ENCODE data around the gene CERS6.

Gene CERS6

DNA sequence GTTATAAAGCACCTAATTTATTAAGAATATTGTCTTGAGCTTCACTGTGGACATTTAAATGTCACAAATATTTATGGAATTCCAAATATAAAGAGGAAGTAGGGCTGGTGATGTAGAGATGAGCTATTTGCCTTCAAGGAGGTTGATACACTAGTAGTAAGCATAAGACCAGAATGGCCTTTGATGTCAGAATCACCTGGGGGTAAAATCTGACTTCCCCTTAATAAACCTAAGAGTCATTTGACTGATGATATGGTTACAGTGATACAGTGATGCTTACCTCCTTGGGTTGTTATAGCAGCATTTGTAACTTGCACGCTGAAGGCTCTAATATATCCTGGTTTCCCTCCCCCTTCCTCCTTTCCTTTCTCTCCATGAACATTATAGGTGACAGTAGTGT is 143.7 kb downstream of the CERS6 start:
- H3K4me2 ChIP-seq (ENCODE audit: low read length): no peak overlapping the region
- no peak overlapping the region for H3K9ac ChIP-seq
- no peak overlapping the region for H2AFZ ChIP-seq
- no peak overlapping the region for H3K27ac ChIP-seq
- TF ChIP-seq, protein P1, sequence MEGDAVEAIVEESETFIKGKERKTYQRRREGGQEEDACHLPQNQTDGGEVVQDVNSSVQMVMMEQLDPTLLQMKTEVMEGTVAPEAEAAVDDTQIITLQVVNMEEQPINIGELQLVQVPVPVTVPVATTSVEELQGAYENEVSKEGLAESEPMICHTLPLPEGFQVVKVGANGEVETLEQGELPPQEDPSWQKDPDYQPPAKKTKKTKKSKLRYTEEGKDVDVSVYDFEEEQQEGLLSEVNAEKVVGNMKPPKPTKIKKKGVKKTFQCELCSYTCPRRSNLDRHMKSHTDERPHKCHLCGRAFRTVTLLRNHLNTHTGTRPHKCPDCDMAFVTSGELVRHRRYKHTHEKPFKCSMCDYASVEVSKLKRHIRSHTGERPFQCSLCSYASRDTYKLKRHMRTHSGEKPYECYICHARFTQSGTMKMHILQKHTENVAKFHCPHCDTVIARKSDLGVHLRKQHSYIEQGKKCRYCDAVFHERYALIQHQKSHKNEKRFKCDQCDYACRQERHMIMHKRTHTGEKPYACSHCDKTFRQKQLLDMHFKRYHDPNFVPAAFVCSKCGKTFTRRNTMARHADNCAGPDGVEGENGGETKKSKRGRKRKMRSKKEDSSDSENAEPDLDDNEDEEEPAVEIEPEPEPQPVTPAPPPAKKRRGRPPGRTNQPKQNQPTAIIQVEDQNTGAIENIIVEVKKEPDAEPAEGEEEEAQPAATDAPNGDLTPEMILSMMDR (IDR thresholded peaks at IDR 0.05): no peak
- H3K4me3 ChIP-seq (ENCODE audit: low read depth, low read length): no peak overlapping the region
- H3K79me2 ChIP-seq: peaks cover 2% of the 10 kb centered on the region
- no peaks in the 10 kb centered on the region for H3K4me1 ChIP-seq
- no peaks in the 10 kb centered on the region for H3K9me3 ChIP-seq (ENCODE audit: control insufficient read depth, low read length)
- H3K27me3 ChIP-seq (ENCODE audit: control insufficient read depth, insufficient read depth, low read length): no peaks in the 10 kb centered on the region
- no peaks in the 10 kb centered on the region for H3K36me3 ChIP-seq (ENCODE audit: control insufficient read depth, insufficient read depth, low read length)

DNA sequence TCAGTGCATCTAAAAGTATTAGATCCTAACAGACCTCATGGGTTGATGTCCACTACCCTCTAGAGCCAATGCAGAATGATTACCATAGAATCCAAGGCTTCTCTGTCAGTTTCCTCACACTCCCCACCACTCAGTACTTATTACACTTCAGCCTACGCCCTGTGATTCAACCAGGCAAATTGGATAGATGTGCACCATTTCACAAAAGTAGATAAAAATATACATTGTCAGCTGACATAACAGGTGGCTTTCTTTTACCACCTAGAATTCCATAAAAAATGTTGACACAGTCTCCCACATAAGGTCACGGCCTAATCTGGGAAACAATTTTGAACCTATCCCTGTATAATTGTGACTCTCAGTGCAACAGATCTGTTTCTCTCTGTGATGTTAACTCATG is 144.9 kb downstream of the CERS6 start:
- Histone ChIP-seq H3K4me3 (ENCODE audit: low read depth, low read length) (no peak overlapping the region), H3K36me3 (ENCODE audit: control insufficient read depth, insufficient read depth, low read length) (no peaks in the 10 kb centered on the region), H2AFZ (no peak overlapping the region), H3K4me2 (ENCODE audit: low read length) (no peak overlapping the region), H3K9me3 (ENCODE audit: control insufficient read depth, low read length) (no peaks in the 10 kb centered on the region), H3K27me3 (ENCODE audit: control insufficient read depth, insufficient read depth, low read length) (no peaks in the 10 kb centered on the region), H3K27ac (no peak overlapping the region), H3K9ac (no peak overlapping the region), H3K4me1 (no peaks in the 10 kb centered on the region), H3K79me2 (peaks cover 3% of the 10 kb centered on the region)
- TF ChIP-seq, protein P1 (IDR thresholded peaks at IDR 0.05): no peak

DNA sequence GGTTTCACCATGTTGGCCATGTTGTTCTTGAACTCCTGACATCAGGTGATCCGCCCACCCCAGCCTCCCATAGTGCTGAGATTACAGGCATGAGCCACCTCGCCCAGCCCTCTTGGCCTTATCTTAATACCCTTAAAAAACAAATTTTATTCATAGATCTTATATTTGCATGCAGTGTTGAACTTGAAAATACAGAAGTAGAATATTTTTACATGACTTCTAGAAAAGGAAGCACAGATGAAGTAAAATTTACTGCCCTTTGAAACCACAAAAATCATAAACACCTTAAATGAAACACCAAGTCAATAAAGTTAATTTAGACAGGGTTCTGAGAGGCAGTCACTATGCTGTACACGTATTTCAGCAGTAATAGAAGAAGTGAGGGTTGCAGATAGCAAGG is 145.7 kb downstream of the CERS6 start:
- no peak overlapping the region for H2AFZ ChIP-seq
- H3K4me3 ChIP-seq (ENCODE audit: low read depth, low read length): no peak overlapping the region
- H3K9me3 ChIP-seq (ENCODE audit: control insufficient read depth, low read length): no peaks in the 10 kb centered on the region
- H3K27ac ChIP-seq: no peak overlapping the region
- TF ChIP-seq, protein P1 (IDR thresholded peaks at IDR 0.05): no peak
- H3K79me2 ChIP-seq: peaks cover 5% of the 10 kb centered on the region
- H3K9ac ChIP-seq: no peak overlapping the region
- no peaks in the 10 kb centered on the region for H3K4me1 ChIP-seq
- no peak overlapping the region for H3K4me2 ChIP-seq (ENCODE audit: low read length)
- no peaks in the 10 kb centered on the region for H3K27me3 ChIP-seq (ENCODE audit: control insufficient read depth, insufficient read depth, low read length)
- no peaks in the 10 kb centered on the region for H3K36me3 ChIP-seq (ENCODE audit: control insufficient read depth, insufficient read depth, low read length)

DNA sequence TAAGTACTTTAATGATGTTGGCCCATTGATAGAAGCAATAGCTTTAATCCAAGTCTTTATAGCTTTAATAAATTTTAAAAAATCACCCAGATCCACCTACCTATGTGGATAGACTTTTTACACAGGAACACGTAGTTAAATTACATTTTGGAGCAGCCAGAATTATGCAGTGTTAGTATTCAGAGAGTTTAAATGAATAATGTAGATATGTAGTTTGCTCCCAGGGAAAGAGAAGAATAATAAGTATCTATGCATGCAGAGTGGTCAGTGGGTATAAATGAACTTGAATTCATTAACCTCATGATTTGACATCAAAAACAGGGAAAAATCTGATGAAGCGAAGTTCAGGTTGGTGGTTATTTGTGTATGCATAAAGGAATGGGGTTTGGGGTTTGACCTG is 146.3 kb downstream of the CERS6 start:
- Histone ChIP-seq H3K4me1 (no peaks in the 10 kb centered on the region), H2AFZ (no peak overlapping the region), H3K27me3 (ENCODE audit: control insufficient read depth, insufficient read depth, low read length) (no peaks in the 10 kb centered on the region), H3K9me3 (ENCODE audit: control insufficient read depth, low read length) (no peaks in the 10 kb centered on the region), H3K4me2 (ENCODE audit: low read length) (no peak overlapping the region), H3K27ac (no peak overlapping the region), H3K4me3 (ENCODE audit: low read depth, low read length) (no peak overlapping the region), H3K9ac (no peak overlapping the region), H3K79me2 (peaks cover 3% of the 10 kb centered on the region), H3K36me3 (ENCODE audit: control insufficient read depth, insufficient read depth, low read length) (no peaks in the 10 kb centered on the region)
- TF ChIP-seq, protein P1 (IDR thresholded peaks at IDR 0.05): no peak

DNA sequence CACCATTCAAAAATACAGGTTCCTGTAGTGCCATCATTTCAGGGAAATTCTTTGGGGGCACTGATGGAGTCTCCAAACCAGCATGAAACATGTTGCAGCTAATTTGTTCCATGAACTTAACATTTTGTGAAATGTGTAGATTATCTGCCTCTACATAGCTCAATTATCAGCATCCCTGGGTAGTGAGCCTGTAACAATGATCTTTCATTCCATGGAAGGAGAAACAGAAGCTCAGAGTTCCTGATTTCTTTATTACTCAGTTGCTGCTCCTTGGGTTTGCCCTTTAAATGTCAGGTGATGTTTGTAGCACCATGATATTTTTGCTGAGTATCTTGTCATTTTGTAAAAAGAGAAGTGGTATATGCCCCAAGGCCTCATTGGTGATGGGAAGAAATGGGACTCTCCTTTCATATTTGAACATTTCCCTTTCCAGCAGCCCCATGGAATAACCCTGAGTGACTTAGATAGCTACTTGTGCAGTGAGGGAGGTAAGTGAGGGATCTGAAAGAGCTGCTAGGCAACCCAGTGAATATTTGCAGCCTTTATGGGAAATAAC is 146.9 kb downstream of the CERS6 start:
- Histone ChIP-seq H3K9me3 (ENCODE audit: control insufficient read depth, low read length) (no peaks in the 10 kb centered on the region), H3K36me3 (ENCODE audit: control insufficient read depth, insufficient read depth, low read length) (no peaks in the 10 kb centered on the region), H3K4me1 (no peaks in the 10 kb centered on the region), H3K9ac (no peak overlapping the region), H3K4me3 (ENCODE audit: low read depth, low read length) (no peak overlapping the region), H3K79me2 (peaks cover 3% of the 10 kb centered on the region), H2AFZ (no peak overlapping the region), H3K27me3 (ENCODE audit: control insufficient read depth, insufficient read depth, low read length) (no peaks in the 10 kb centered on the region), H3K4me2 (ENCODE audit: low read length) (no peak overlapping the region), H3K27ac (no peak overlapping the region)
- TF ChIP-seq, protein P1 (IDR thresholded peaks at IDR 0.05): no peak

All from parathyroid adenoma (tissue), 2 donors.